GM23338 (cell line): Measurements from ENCODE around the gene ANKZF1. TPM values are rescaled to one million over a fixed set of nuclear protein-coding genes. Genes with fewer than 3 reads are reported as not detected.

Experiments
- ATAC-seq: fragments of 200-7000 bp; cut with Tn5 transposase; 3 replicates; pipeline ENCODE4 v1.9.1; 2020
- DNase-seq: peaks from one replicate; pipeline ENCODE4 v3.0.0-alpha.2; 2015; ENCODE audit warnings: low spot score
- H2AFZ ChIP-seq: fragments of 200-600 bp; sonication (generic); 2 replicates; pipeline ENCODE4 v1.8.0; 2016; ENCODE audit warnings: antibody characterized with exemption, mild to moderate bottlenecking, moderate library complexity
- H3F3A ChIP-seq: fragments of 200-600 bp; sonication (generic); replicated peaks from 2 replicates; pipeline ENCODE4 v1.8.0; 2017; ENCODE audit warnings: antibody characterized with exemption, mixed run types, low read depth
- H3K27ac ChIP-seq: fragments of 200-600 bp; sonication (generic); 2 replicates; pipeline ENCODE4 v1.6.1; 2016; ENCODE audit warnings: low read depth
- H3K27me3 ChIP-seq: fragments of 200-600 bp; sonication (generic); 2 replicates; pipeline ENCODE4 v1.8.0; 2016; ENCODE audit warnings: mild to moderate bottlenecking, mixed run types, moderate library complexity; ENCODE audit not compliant: insufficient read depth
- H3K36me3 ChIP-seq: fragments of 200-600 bp; sonication (generic); 2 replicates; pipeline ENCODE4 v1.8.0; 2016; ENCODE audit warnings: mild to moderate bottlenecking; ENCODE audit not compliant: insufficient read depth
- H3K4me1 ChIP-seq: fragments of 200-600 bp; sonication (generic); 2 replicates; pipeline ENCODE4 v1.8.0; 2016; ENCODE audit warnings: mild to moderate bottlenecking, moderate library complexity; ENCODE audit not compliant: insufficient read depth
- H3K4me2 ChIP-seq: fragments of 200-600 bp; sonication (generic); 2 replicates; pipeline ENCODE4 v1.7.1; 2017; ENCODE audit warnings: mixed run types
- H3K4me3 ChIP-seq: fragments of 200-600 bp; sonication (generic); 2 replicates; pipeline ENCODE4 v1.6.1; 2016; ENCODE audit warnings: mixed run types
- H3K79me2 ChIP-seq: fragments of 200-600 bp; sonication (generic); replicated peaks from 2 replicates; pipeline ENCODE4 v1.8.0; 2017; ENCODE audit warnings: mild to moderate bottlenecking; ENCODE audit not compliant: insufficient read depth
- H3K9me2 ChIP-seq: fragments of 200-600 bp; sonication (generic); 2 replicates; pipeline ENCODE4 v1.8.0; 2017; ENCODE audit not compliant: insufficient read depth
- H4K20me1 ChIP-seq: fragments of 200-600 bp; sonication (generic); replicated peaks from 2 replicates; pipeline ENCODE4 v1.8.0; 2017; ENCODE audit warnings: mild to moderate bottlenecking; ENCODE audit not compliant: insufficient read depth
- H3K27ac Mint-ChIP-seq: 2 replicates; pipeline ENCODE4 v1.8.0; 2020; ENCODE audit warnings: inconsistent platforms, mild to moderate bottlenecking, moderate library complexity, mixed read lengths
- H3K27me3 Mint-ChIP-seq: 3 replicates; pipeline ENCODE4 v1.8.0; 2022; ENCODE audit warnings: low read depth, mild to moderate bottlenecking, moderate library complexity, mixed read lengths, inconsistent platforms; ENCODE audit not compliant: insufficient read depth, poor library complexity
- H3K36me3 Mint-ChIP-seq: 3 replicates; pipeline ENCODE4 v1.8.0; 2021; ENCODE audit warnings: low read depth, mild to moderate bottlenecking, inconsistent platforms, moderate library complexity, mixed read lengths
- H3K4me1 Mint-ChIP-seq: 3 replicates; pipeline ENCODE4 v1.8.0; 2020; ENCODE audit warnings: mild to moderate bottlenecking, inconsistent platforms, mixed read lengths
- H3K4me3 Mint-ChIP-seq: 3 replicates; pipeline ENCODE4 v1.8.0; 2021; ENCODE audit warnings: moderate library complexity, mild to moderate bottlenecking, inconsistent platforms, mixed read lengths
- H3K9me3 Mint-ChIP-seq: 3 replicates; pipeline ENCODE4 v1.8.0; 2020; ENCODE audit warnings: moderate library complexity, mild to moderate bottlenecking, inconsistent platforms, mixed read lengths
- ETS1 ChIP-seq: IDR thresholded peaks from 2 replicates; pipeline ENCODE4 v1.6.1; 2016; ENCODE audit warnings: antibody characterized with exemption
- EZH2 ChIP-seq: fragments of 200-600 bp; sonication (generic); IDR thresholded peaks from one replicate; pipeline ENCODE4 v1.8.0; 2017; ENCODE audit warnings: antibody characterized with exemption, mild to moderate bottlenecking, low read depth; ENCODE audit not compliant: unreplicated experiment
- EZH2phosphoT487 ChIP-seq: fragments of 200-600 bp; sonication (generic); IDR thresholded peaks from one replicate; pipeline ENCODE4 v1.8.1; 2018; ENCODE audit warnings: antibody characterized with exemption; ENCODE audit not compliant: unreplicated experiment
- NANOG ChIP-seq: IDR thresholded peaks from 2 replicates; pipeline ENCODE4 v1.6.1; 2016; ENCODE audit warnings: antibody characterized with exemption, borderline replicate concordance
- POLR2AphosphoS5 ChIP-seq: IDR thresholded peaks from 2 replicates; pipeline ENCODE4 v1.6.1; 2016; ENCODE audit warnings: antibody characterized with exemption, low read depth
- STAT1 ChIP-seq: IDR thresholded peaks from one replicate; pipeline ENCODE4 v1.6.1; 2016; ENCODE audit warnings: antibody characterized with exemption; ENCODE audit not compliant: unreplicated experiment
- ZNF114 ChIP-seq: fragments of 250-450 bp; sonication (Bioruptor Pico); IDR thresholded peaks from 2 replicates; pipeline ENCODE4 v1.5.0; 2020; ENCODE audit warnings: mild to moderate bottlenecking, moderate library complexity
- ZNF462 ChIP-seq: fragments of 250-450 bp; sonication (Bioruptor Pico); IDR thresholded peaks from 2 replicates; pipeline ENCODE4 v1.5.0; 2020; ENCODE audit warnings: mild to moderate bottlenecking, moderate library complexity
- polyA plus RNA-seq: library from polyadenylated mRNA; unstranded; fragments of >200 nt; fragmentation: Nextera tagmentation; extraction: Ambion mirVana; gene quantifications from 2 replicates; pipeline ENCODE4 v1.2.1, GENCODE V29; 2016
- total RNA-seq: library from RNA; depleted of rRNA; stranded (reverse); fragments of >200 nt; shearing (Covaris generic); gene quantifications from 2 replicates; pipeline ENCODE4 v1.2.3, GENCODE V29; 2014

Gene ANKZF1
- total and polyA plus RNA-seq, 2 experiments from 2014 or later = 29.9 to 61.9 TPM

- TF ChIP-seq EZH2 (no peak), POLR2AphosphoS5 (no peak), EZH2phosphoT487 (no peak), NANOG (no peak), ZNF114 (CRISPR knock-in tag) (no peak), ZNF462 (no peak)
- Mint-ChIP-seq H3K4me3 (no peak overlapping the region), H3K4me1 (peaks cover 41% of the 10 kb centered on the region), H3K27ac (no peak overlapping the region), H3K9me3 (no peaks in the 10 kb centered on the region), H3K27me3 (peaks cover 13% of the 10 kb centered on the region), H3K36me3 (peaks cover 11% of the 10 kb centered on the region; the same call in 2 of the 3 replicates)
- Histone ChIP-seq H3K27ac (no peak overlapping the region), H3K9me2 (no peaks in the 10 kb centered on the region), H3F3A (no peaks in the 10 kb centered on the region), H3K36me3 (no peaks in the 10 kb centered on the region; the same call in 1 of the 2 replicates), H3K4me3 (no peak overlapping the region), H2AFZ (no peak overlapping the region), H3K4me2 (no peak overlapping the region), H3K79me2 (no peaks in the 10 kb centered on the region), H4K20me1 (no peaks in the 10 kb centered on the region), H3K4me1 (peaks cover 27% of the 10 kb centered on the region), H3K27me3 (no peaks in the 10 kb centered on the region)
- no peak for DNase-seq
- ATAC-seq = no peak
Observed at GRCh38 chr2:219281588-219281987, 52.0 kb downstream of the ANKZF1 start.

- no peaks in the 10 kb centered on the region; the same call in 1 of the 2 replicates for H4K20me1 ChIP-seq
- Mint-ChIP-seq H3K4me1 (peaks cover 38% of the 10 kb centered on the region), H3K4me3 (no peak overlapping the region), H3K36me3 (peaks cover 11% of the 10 kb centered on the region; the same call in 2 of the 3 replicates), H3K27me3 (peaks cover 12% of the 10 kb centered on the region), H3K27ac (no peak overlapping the region), H3K9me3 (no peaks in the 10 kb centered on the region)
- H3K4me1 ChIP-seq = peaks cover 22% of the 10 kb centered on the region
- no peaks in the 10 kb centered on the region; the same call in 1 of the 2 replicates for H3K36me3 ChIP-seq
- H2AFZ ChIP-seq = no peak overlapping the region
- no peaks in the 10 kb centered on the region for H3K9me2 ChIP-seq
- no peaks in the 10 kb centered on the region for H3K79me2 ChIP-seq
- no peaks in the 10 kb centered on the region for H3K27me3 ChIP-seq
- no peak overlapping the region for H3K4me3 ChIP-seq
- H3K4me2 ChIP-seq = no peak overlapping the region
- no peaks in the 10 kb centered on the region for H3F3A ChIP-seq
- no peak for ATAC-seq
- DNase-seq = no peak
- no peak overlapping the region for H3K27ac ChIP-seq
- no peak for TF ChIP-seq ETS1
- TF ChIP-seq NANOG = no peak
- TF ChIP-seq ZNF114 (CRISPR knock-in tag) = no peak
- TF ChIP-seq STAT1 = no peak
Observed at GRCh38 chr2:219282375-219282774, 52.8 kb downstream of the ANKZF1 start.
